Measurements from ENCODE around the gene SELENOV. TPM values are rescaled to one million over a fixed set of nuclear protein-coding genes. Genes with fewer than 3 reads are reported as not detected.
A peak's percentile ranks its signal among the peaks of the same experiment; 100 is the strongest.

SELENOV gene
- total RNA-seq, 1 experiment from 2014 or later = 0.80 TPM

- in situ Hi-C loops (cut with HindIII; ENCODE audit: low pct_unique_long_range_greater_than_20kb, low sequenced_read_pairs) = no loop called here
- ChIA-PET CTCF (interaction anchor here (0.8 to 6.8 kb wide), 31 partner anchors 11 to 366 kb away, joined by 3 to 193 read pairs (median 10); partner anchors contain the start of genes DLL3, DYRK1B, RPS16 and SUPT5H), POLR2A (interaction anchor here (0.5 to 11.8 kb wide), 23 partner anchors 13 to 671 kb away, joined by 3 to 196 read pairs (median 5); partner anchors contain the start of genes DLL3, RPS16, SELENOV and SUPT5H)
- DNase-seq (ENCODE audit: low read depth, low spot score) = no peak
- intact Hi-C loops (cut with micrococcal nuclease; ENCODE audit: unreplicated experiment) = loop anchor here (1.0 to 2.0 kb wide), 3 partner anchors 33 to 92 kb away; partner anchors contain the start of gene DLL3
- no peak for TF ChIP-seq TCF7L2 (IDR thresholded peaks at IDR 0.05; ENCODE audit: low read depth, low read length)
- no peak for TF ChIP-seq POLR2AphosphoS5 (IDR thresholded peaks at IDR 0.05; ENCODE audit: low read depth, low read length)
- no peak for TF ChIP-seq CTCF (IDR thresholded peaks at IDR 0.05)
- no peak for TF ChIP-seq SIN3A (IDR thresholded peaks at IDR 0.05; ENCODE audit: borderline replicate concordance, insufficient read depth, low read depth, low read length)
- Histone ChIP-seq H3K27ac (ENCODE audit: low read length) (peak overlapping the region; percentile 80), H3K36me3 (ENCODE audit: control insufficient read depth, insufficient read depth, low read length) (no peaks in the 10 kb centered on the region), H3K4me3 (ENCODE audit: low read depth in 2 of 2, low read length in 2 of 2) (peak overlapping the region; percentile 35 to 56), H3K4me1 (ENCODE audit: control insufficient read depth, insufficient read depth, low read length) (peaks cover 25% of the 10 kb centered on the region), H3K9me3 (ENCODE audit: control insufficient read depth, insufficient read depth, low read depth, low read length) (no peaks in the 10 kb centered on the region), H3K27me3 (ENCODE audit: control insufficient read depth, insufficient read depth, low read length) (no peaks in the 10 kb centered on the region)
- ATAC-seq = peak; percentile 1
- no TSS peak for BruUV-seq (replicated peaks)
Observed at GRCh38 chr19:39531834-39532232, 16.9 kb downstream of the SELENOV start.

- no peaks in the 10 kb centered on the region for H3K27me3 ChIP-seq (ENCODE audit: control insufficient read depth, insufficient read depth, low read length)
- ATAC-seq (peak; percentile 95), DNase-seq (ENCODE audit: low read depth, low spot score) (peak; percentile 100)
- in situ Hi-C loops (cut with HindIII; ENCODE audit: low pct_unique_long_range_greater_than_20kb, low sequenced_read_pairs) (no loop called here), intact Hi-C loops (cut with micrococcal nuclease; ENCODE audit: unreplicated experiment) (loop anchor here (1.0 to 2.0 kb wide), 3 partner anchors 34 to 92 kb away; partner anchors contain the start of gene DLL3)
- POLR2A ChIA-PET = interaction anchor here (0.5 to 11.8 kb wide), 35 partner anchors 8 to 772 kb away, joined by 3 to 196 read pairs (median 5); partner anchors contain the start of genes DLL3, DYRK1B, FBL and PSMC4
- no peaks in the 10 kb centered on the region for H3K36me3 ChIP-seq (ENCODE audit: control insufficient read depth, insufficient read depth, low read length)
- H3K4me1 ChIP-seq (ENCODE audit: control insufficient read depth, insufficient read depth, low read length) = peaks cover 25% of the 10 kb centered on the region
- peak within 1 kb of the TSS; percentile 80 for H3K27ac ChIP-seq (ENCODE audit: low read length)
- BruUV-seq (replicated peaks) = no TSS peak
- H3K4me3 ChIP-seq (ENCODE audit: low read depth in 2 of 2, low read length in 2 of 2) = peak within 1 kb of the TSS; percentile 35 to 56
- H3K9me3 ChIP-seq (ENCODE audit: control insufficient read depth, insufficient read depth, low read depth, low read length) = no peaks in the 10 kb centered on the region
- CTCF ChIA-PET = interaction anchor here (0.6 to 6.8 kb wide), 49 partner anchors 8 to 444 kb away, joined by 3 to 193 read pairs (median 6); partner anchors contain the start of genes DLL3, DYRK1B, MED29 and PAF1
- TF ChIP-seq SIN3A (IDR thresholded peaks at IDR 0.05; ENCODE audit: borderline replicate concordance, insufficient read depth, low read depth, low read length) (no peak), CTCF (IDR thresholded peaks at IDR 0.05) (no peak), POLR2AphosphoS5 (IDR thresholded peaks at IDR 0.05; ENCODE audit: low read depth, low read length) (no peak), REST (IDR thresholded peaks at IDR 0.05; ENCODE audit: insufficient read depth in 1 of 2, low read depth in 2 of 2, low read length in 1 of 2) (no peak), TCF7L2 (IDR thresholded peaks at IDR 0.05; ENCODE audit: low read depth, low read length) (no peak)
Observed at GRCh38 chr19:39532233-39533002, 17.5 kb downstream of the SELENOV start, which contains the start of gene EID2B. EID2B (minus strand) TSS chr19:39532852; CDS start chr19:39532802, 50 bp downstream.
